IPS-15b (cell line): Measurements from ENCODE around the gene DEFB124.
"Not testable (repeated sequence)": the region's sequence is repeated elsewhere in the genome, so short reads cannot be mapped to it uniquely, and the experiment has no call there.

Experiments
- H3K27me3 ChIP-seq: one replicate; pipeline ENCODE4 v1.6.1; 2013; ENCODE audit warnings: low read length; ENCODE audit not compliant: control insufficient read depth, insufficient read depth
- H3K36me3 ChIP-seq: one replicate; pipeline ENCODE4 v1.6.1; 2013; ENCODE audit warnings: low read length; ENCODE audit not compliant: control insufficient read depth, insufficient read depth
- H3K4me1 ChIP-seq: one replicate; pipeline ENCODE4 v1.6.1; 2013; ENCODE audit warnings: mild to moderate bottlenecking, low read length; ENCODE audit not compliant: control insufficient read depth, insufficient read depth
- H3K4me3 ChIP-seq: one replicate; pipeline ENCODE4 v1.5.1; 2013; ENCODE audit warnings: low read depth, low read length
- H3K9ac ChIP-seq: one replicate; pipeline ENCODE4 v1.6.1; 2013; ENCODE audit warnings: low read depth, mild to moderate bottlenecking, low read length
- H3K9me3 ChIP-seq: one replicate; pipeline ENCODE4 v1.6.1; 2013; ENCODE audit warnings: mild to moderate bottlenecking, low read length; ENCODE audit not compliant: control insufficient read depth, insufficient read depth

DEFB124 gene

DNA sequence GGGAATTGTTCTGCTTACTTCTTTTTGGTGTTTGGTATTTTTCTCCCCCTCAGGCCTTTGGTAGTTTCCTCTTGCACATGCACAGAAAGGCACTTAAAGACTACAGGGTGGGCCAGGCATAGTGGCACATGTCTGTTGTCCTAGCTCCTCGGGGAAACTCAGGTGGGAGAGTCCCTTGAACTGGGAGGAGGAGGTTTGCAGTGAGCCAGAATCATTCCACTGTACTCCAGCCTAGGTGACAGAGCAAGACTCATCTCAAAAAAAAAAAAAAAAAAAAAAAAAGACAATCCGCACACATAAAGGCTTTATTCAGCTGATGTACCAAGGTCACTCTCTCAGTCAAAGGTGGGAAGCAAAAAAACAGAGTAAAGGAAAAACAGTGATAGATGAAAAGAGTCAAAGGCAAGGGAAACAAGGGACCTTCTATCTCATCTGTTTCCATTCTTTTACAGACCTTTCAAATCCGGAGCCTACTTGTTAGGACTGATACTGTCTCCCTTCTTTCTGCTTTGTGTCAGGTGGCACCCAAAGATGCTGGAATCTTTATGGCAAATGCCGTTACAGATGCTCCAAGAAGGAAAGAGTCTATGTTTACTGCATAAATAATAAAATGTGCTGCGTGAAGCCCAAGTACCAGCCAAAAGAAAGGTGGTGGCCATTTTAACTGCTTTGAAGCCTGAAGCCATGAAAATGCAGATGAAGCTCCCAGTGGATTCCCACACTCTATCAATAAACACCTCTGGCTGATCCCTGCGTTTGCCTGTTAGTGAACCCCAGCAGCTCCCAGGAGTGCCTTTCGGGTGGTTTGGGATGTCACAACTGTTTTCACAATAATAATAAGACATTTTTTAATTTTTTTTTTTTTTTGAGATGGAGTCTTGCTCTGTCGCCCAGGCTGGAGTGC is 25.2 kb downstream of the DEFB124 start:
- Histone ChIP-seq H3K4me1 (no peaks in the 10 kb centered on the region), H3K9ac (no peak overlapping the region), H3K9me3 (peaks cover 8% of the 10 kb centered on the region), H3K27me3 (no peaks in the 10 kb centered on the region), H3K36me3 (no peaks in the 10 kb centered on the region), H3K4me3 (no peak overlapping the region)

DNA sequence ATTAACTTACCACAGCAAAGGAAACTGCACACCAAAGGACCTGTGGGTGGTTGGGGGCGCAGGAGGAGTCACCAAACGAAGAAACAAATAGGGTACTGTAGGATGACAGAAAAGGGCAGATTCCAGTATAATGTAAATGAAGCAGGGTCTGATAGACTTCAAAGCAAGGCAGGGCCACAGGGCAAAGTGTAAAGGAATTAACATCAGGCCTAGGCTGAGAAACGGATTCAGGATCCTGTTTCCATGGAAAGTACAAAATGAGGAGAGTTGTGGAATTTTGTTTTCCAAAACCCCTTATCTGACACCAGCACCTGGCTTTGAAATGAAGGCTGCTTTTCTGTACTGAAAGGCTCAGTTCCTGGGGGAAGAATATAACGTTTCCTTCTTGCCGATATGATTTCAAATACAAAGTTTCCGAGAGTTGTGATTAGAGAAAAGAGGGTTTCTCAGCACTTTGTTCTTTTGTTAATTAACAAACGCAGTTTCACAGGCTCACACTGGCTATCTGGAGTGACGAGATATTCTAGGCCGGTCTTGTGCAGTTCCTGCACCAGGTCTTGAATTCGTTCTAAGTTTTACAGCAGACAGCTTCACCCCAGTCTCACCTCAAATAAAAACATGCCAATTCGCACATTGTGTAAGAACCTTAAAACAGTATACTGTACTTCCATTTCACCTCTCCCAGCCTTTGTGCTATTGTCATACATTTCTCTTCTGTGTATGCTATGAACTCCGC is 28.7 kb downstream of the DEFB124 start:
- Histone ChIP-seq H3K4me3 (no peak overlapping the region), H3K4me1 (no peaks in the 10 kb centered on the region), H3K27me3 (no peaks in the 10 kb centered on the region), H3K9me3 (peaks cover 10% of the 10 kb centered on the region), H3K36me3 (no peaks in the 10 kb centered on the region), H3K9ac (no peak overlapping the region)

DNA sequence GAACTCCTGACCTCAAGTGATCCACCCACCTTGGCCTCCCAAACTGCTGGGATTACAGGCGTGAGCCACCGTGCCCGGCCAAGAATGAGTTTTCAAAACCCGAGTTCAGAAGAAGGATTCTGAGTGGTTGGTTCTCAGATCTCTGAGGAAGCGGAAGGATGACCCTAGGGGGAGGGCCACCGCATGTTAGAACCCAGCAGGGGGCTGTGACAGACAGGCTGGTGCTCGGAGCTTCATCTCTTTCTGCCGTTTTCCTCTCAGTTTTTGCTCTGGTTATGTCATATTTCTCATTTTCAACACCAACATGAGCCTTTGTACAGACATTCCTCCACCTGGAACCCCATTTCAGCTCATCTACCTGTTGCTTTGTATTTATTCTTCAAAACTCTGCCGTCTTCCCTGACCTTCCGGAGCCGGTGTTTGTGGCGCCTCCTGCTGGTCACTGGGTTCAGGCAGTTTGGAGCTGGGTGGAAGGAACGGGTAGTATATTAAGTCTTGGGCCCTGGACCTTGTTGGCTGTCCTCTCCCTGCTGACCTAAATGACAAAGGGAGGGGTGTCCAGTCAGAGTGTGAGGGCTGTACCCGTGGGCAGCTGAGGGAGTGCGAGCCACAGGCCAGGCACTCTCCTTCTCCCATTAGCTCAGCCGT is 34.8 kb downstream of the DEFB124 start, which contains the start of gene DEFB123:
Gene DEFB123 (plus strand): TSS at position 621 of the 648 bp plus-strand sequence. CDS start 67 bp downstream, outside the sequence.
- H3K36me3 ChIP-seq: no peaks in the 10 kb centered on the region
- no peaks in the 10 kb centered on the region for H3K4me1 ChIP-seq
- H3K27me3 ChIP-seq: no peaks in the 10 kb centered on the region
- peaks cover 9% of the 10 kb centered on the region for H3K9me3 ChIP-seq
- no peak within 1 kb of the TSS for H3K9ac ChIP-seq
- no peak within 1 kb of the TSS for H3K4me3 ChIP-seq

DNA sequence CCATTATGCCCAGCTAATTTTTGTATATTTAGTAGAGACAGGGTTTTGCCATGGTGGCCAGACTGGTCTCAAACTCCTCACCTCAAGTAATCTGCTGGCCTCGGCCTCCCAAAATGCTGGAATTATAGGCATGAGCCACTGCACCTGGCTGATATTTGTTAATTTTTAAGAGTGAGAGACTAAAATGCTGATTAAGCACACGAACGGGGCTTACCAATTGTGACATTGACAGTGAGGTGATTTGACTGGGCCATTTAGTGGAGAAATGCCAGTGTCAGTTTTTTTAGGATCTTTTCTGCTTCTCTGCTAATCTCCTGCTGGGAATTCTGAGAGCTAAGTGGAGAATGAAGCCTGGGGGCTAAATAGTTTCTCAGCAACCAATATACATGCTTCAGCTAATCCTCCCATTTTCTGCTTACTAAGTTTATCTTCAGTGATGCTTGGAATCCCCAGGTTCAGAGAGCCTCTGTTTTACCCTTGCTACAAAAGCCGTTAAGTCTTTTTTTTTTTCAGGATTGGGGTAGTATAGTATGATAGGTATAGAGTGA is 44.3 kb downstream of the DEFB124 start:
- Histone ChIP-seq H3K27me3 (no peaks in the 10 kb centered on the region), H3K4me3 (no peak overlapping the region), H3K4me1 (no peaks in the 10 kb centered on the region), H3K9me3 (peaks cover 1% of the 10 kb centered on the region), H3K36me3 (no peaks in the 10 kb centered on the region), H3K9ac (no peak overlapping the region)

- H3K36me3 ChIP-seq, H3K9me3 ChIP-seq, H3K4me1 ChIP-seq: not testable (repeated sequence)
Observed at GRCh38 chr20:31427576-31427975, 47.4 kb downstream of the DEFB124 start.

GRCh38 chr20:31426891-31427551 is 47.9 kb downstream of the DEFB124 start:
- not testable (repeated sequence) for H3K27me3 ChIP-seq, H3K36me3 ChIP-seq, H3K4me3 ChIP-seq, H3K4me1 ChIP-seq, H3K9ac ChIP-seq, H3K9me3 ChIP-seq

More at GRCh38 chr20:31427576-31427975, 47.4 kb downstream of the DEFB124 start:
- not testable (repeated sequence) for H3K9ac ChIP-seq, H3K4me3 ChIP-seq, H3K27me3 ChIP-seq

GRCh38 chr20:31425797-31426196 is 49.1 kb downstream of the DEFB124 start:
- H3K9ac ChIP-seq: no peak overlapping the region
- H3K4me1 ChIP-seq: no peaks in the 10 kb centered on the region
- peaks cover 7% of the 10 kb centered on the region for H3K9me3 ChIP-seq
- no peak overlapping the region for H3K4me3 ChIP-seq
- no peaks in the 10 kb centered on the region for H3K36me3 ChIP-seq
- no peaks in the 10 kb centered on the region for H3K27me3 ChIP-seq

- H3K36me3 ChIP-seq: no peaks in the 10 kb centered on the region
- H3K4me1 ChIP-seq: no peaks in the 10 kb centered on the region
- no peak overlapping the region for H3K9ac ChIP-seq
- peaks cover 16% of the 10 kb centered on the region for H3K9me3 ChIP-seq
- no peak overlapping the region for H3K4me3 ChIP-seq
- no peaks in the 10 kb centered on the region for H3K27me3 ChIP-seq
Observed at GRCh38 chr20:31418307-31418706, 56.6 kb downstream of the DEFB124 start.

GRCh38 chr20:31415653-31416052 is 59.3 kb downstream of the DEFB124 start:
- no peaks in the 10 kb centered on the region for H3K27me3 ChIP-seq
- no peaks in the 10 kb centered on the region for H3K4me1 ChIP-seq
- peaks cover 17% of the 10 kb centered on the region for H3K9me3 ChIP-seq
- H3K36me3 ChIP-seq: no peaks in the 10 kb centered on the region
- no peak overlapping the region for H3K9ac ChIP-seq
- H3K4me3 ChIP-seq: no peak overlapping the region
